NB4 (cell line): ENCODE measurements around the gene EZR.
A peak's percentile ranks its signal among the peaks of the same experiment; 100 is the strongest.

Experiments
- DNase-seq: peaks from one replicate; pipeline ENCODE4 v3.0.0; 2010; ENCODE audit warnings: low read depth
- H3K4me3 ChIP-seq: one replicate; pipeline ENCODE4 v1.5.1; 2011; ENCODE audit warnings: mild to moderate bottlenecking, low read depth, low read length, moderate library complexity
- CTCF ChIP-seq: IDR thresholded peaks from one replicate; pipeline ENCODE4 v1.5.1; 2012; ENCODE audit warnings: low read depth, low read length
- MAX ChIP-seq: IDR thresholded peaks from 2 replicates; pipeline ENCODE4 v1.6.1; 2011; ENCODE audit warnings: low read depth, low read length
- MYC ChIP-seq: IDR thresholded peaks from 2 replicates; pipeline ENCODE4 v1.6.1; 2011; ENCODE audit warnings: low read depth, low read length
- POLR2A ChIP-seq: IDR thresholded peaks from 2 replicates; pipeline ENCODE4 v1.6.1; 2011; ENCODE audit warnings: mild to moderate bottlenecking; ENCODE audit not compliant: insufficient read length; ENCODE audit errors: extremely low read depth

EZR gene

GRCh38 chr6:158735009-158735408 is 84.2 kb downstream of the EZR start:
- DNase-seq = no peak
- TF ChIP-seq POLR2A (no peak), CTCF (no peak), MAX (no peak), MYC (no peak)
- H3K4me3 ChIP-seq = no peak overlapping the region

GRCh38 chr6:158730541-158730907 is 88.6 kb downstream of the EZR start:
- DNase-seq = no peak
- TF ChIP-seq MAX = no peak
- TF ChIP-seq CTCF = no peak
- no peak for TF ChIP-seq POLR2A
- TF ChIP-seq MYC = no peak
- H3K4me3 ChIP-seq = no peak overlapping the region

- no peak for TF ChIP-seq MYC
- TF ChIP-seq CTCF = no peak
- no peak for TF ChIP-seq MAX
- TF ChIP-seq POLR2A = no peak
- no peak overlapping the region for H3K4me3 ChIP-seq
- peak; percentile 49 for DNase-seq
These were observed 89.1 kb downstream of the EZR start for GRCh38 chr6:158729906-158730540.

- no peak overlapping the region for H3K4me3 ChIP-seq
- no peak for DNase-seq
- TF ChIP-seq POLR2A (no peak), MYC (no peak), MAX (no peak), CTCF (no peak)
These were observed 93.5 kb downstream of the EZR start for GRCh38 chr6:158725704-158726103.

- no peak for TF ChIP-seq CTCF
- TF ChIP-seq MAX = no peak
- no peak for TF ChIP-seq POLR2A
- TF ChIP-seq MYC = no peak
- H3K4me3 ChIP-seq = no peak overlapping the region
These were observed 96.9 kb downstream of the EZR start for GRCh38 chr6:158722176-158722729.

More at GRCh38 chr6:158722176-158722729, 96.9 kb downstream of the EZR start:
- DNase-seq = no peak
